ENCODE data around the gene HSDL1.

GRCh38 chr16:84087466-84088151 lies 57.4 kb downstream of the HSDL1 start:
- TF ChIP-seq CTCF (IDR thresholded peaks at IDR 0.05; ENCODE audit: low read depth, low read length) (no peak), POLR2A (IDR thresholded peaks at IDR 0.05; ENCODE audit: extremely low read depth, insufficient read length) (no peak)
